ENCODE measurements around the gene KIRREL2.

KIRREL2 gene

DNA sequence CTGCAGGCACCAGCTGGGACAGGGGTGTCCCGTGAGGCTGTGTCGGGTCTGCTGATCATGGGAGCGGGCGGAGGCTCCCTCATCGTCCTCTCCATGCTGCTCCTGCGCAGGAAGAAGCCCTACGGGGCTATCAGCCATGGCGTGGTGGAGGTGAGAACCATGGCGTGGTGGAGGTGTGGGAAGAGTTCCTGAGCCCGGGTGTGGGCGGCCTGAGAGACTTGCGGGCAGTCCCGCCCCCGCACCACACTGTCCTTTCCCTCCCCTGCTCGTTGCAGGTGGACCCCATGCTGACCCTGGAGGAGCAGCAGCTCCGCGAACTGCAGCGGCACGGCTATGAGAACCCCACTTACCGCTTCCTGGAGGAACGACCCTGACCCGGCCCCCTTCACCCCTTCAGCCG is 22.4 kb downstream of the KIRREL2 start:
- ChIA-PET CTCF (interaction anchor here (0.7 to 6.3 kb wide), 5 partner anchors 9 to 187 kb away, joined by 3 to 45 read pairs (median 5); no protein-coding TSS in a partner anchor), POLR2A (interaction anchor here (1.8 kb wide), 1 partner anchor 9 kb away, joined by 7 read pairs; no protein-coding TSS in a partner anchor)
- DNase-seq (ENCODE audit: extremely low spot score), result no peak
- TF ChIP-seq CTCF (IDR thresholded peaks at IDR 0.05; ENCODE audit: control extremely low read depth, extremely low read depth, low read depth, missing control alignments), result no peak

DNA sequence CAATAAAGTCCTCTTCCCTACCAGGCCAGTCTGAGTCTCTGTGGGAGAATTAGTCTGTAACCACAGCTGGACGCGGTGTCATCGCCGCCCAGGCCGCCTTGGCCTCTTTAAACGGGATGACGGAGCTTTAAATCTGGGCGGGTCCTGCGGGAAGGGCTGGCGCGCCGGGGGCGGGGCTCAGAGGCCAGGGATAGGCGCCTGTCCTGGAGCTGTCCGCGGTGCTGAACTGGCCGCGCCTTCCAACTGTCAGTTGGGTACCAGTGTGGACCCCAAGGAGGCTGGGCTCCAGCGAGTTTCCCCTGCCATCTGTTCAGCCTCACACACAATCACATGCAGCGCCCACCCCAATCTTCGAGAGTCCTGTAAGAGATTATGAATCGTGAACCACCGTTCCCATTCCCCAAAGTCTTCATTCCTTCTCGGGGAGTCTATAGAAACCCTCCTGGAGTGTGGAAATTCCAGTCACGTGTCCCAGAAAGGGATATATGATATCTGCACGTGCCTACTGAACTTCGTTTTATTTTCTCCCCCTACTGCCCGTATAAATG is 23.1 kb downstream of the KIRREL2 start:
- CTCF ChIA-PET, result interaction anchor here (0.7 to 6.5 kb wide), 10 partner anchors 10 to 188 kb away, joined by 3 to 82 read pairs (median 5); partner anchors contain the start of gene APLP1
- peak; percentile 85 for DNase-seq (ENCODE audit: extremely low spot score)
- no peak for TF ChIP-seq CTCF (IDR thresholded peaks at IDR 0.05; ENCODE audit: control extremely low read depth, extremely low read depth, low read depth, missing control alignments)
- POLR2A ChIA-PET, result interaction anchor here (0.5 to 1.8 kb wide), 2 partner anchors 10 to 15 kb away, joined by 3 to 7 read pairs; no protein-coding TSS in a partner anchor

- peak; percentile 57 for TF ChIP-seq CTCF (IDR thresholded peaks at IDR 0.05; ENCODE audit: control extremely low read depth, extremely low read depth, low read depth, missing control alignments)
- peak; percentile 66 for DNase-seq (ENCODE audit: extremely low spot score)
- ChIA-PET CTCF (interaction anchor here (0.7 to 6.5 kb wide), 16 partner anchors 10 to 186 kb away, joined by 3 to 82 read pairs (median 5); partner anchors contain the start of genes KIRREL2 and TYROBP), POLR2A (interaction anchor here (0.5 to 1.9 kb wide), 3 partner anchors 15 to 106 kb away, joined by 3 to 5 read pairs (median 4); no protein-coding TSS in a partner anchor)
These were observed 25.6 kb downstream of the KIRREL2 start for GRCh38 chr19:35882114-35882832.

DNA sequence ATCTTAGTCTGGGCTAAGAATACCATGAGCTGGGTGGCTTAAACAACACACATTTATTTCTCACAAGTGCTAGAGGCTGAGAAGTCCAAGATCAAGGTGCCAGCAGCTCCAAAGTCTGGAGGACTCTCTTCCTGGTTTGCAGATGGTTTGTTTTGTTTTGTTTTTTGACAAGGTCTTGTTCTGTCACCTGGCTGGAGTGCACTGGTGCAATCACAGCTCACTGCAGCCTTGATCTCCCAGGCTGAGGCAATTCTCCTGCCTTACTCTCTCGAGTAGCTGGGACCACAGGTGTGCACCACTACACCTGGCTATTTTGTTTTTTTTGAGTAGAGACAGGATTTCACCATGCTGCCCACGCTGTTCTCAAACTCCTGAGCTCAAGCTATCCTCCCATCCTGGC is 27.2 kb downstream of the KIRREL2 start:
- TF ChIP-seq CTCF (IDR thresholded peaks at IDR 0.05; ENCODE audit: control extremely low read depth, extremely low read depth, low read depth, missing control alignments), result no peak
- ChIA-PET POLR2A (interaction anchor here (0.7 to 1.3 kb wide), 4 partner anchors 16 to 226 kb away, joined by 3 to 4 read pairs (median 4); partner anchors contain the start of genes APLP1 and NFKBID), CTCF (interaction anchor here (0.9 to 6.5 kb wide), 5 partner anchors 8 to 47 kb away, joined by 3 to 82 read pairs (median 3); partner anchors contain the start of gene APLP1)
- no peak for DNase-seq (ENCODE audit: extremely low spot score)

DNA sequence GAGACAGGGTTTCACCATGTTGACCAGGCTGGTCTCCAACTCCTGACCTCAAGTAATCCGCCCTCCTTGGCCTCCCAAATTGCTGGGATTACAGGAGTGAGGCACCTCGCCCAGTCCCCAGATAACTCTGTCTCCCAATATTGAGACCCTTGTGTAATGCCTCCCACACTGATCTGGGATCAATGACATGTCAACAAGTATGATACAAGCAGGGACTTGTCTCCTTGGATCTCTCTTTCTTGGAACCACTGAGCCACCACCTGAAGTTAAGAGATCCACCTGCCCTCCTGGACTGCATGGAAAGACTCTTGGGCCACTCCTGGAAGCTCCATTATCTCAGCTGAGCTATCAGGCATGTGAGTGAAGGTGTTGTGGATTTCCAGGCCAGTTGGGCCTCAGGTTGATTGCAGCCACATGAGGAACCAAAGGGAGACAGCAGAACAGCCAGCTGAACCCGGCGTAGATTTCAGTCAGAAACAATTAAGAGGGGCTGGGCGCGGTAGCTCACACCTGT is 28.6 kb downstream of the KIRREL2 start:
- DNase-seq (ENCODE audit: extremely low spot score), result no peak
- CTCF ChIA-PET, result interaction anchor here (1.3 to 6.5 kb wide), 2 partner anchors 9 to 46 kb away, joined by 3 to 82 read pairs; no protein-coding TSS in a partner anchor
- no peak for TF ChIP-seq CTCF (IDR thresholded peaks at IDR 0.05; ENCODE audit: control extremely low read depth, extremely low read depth, low read depth, missing control alignments)
- POLR2A ChIA-PET, result interaction anchor here (0.6 to 1.7 kb wide), 2 partner anchors 46 to 209 kb away, joined by 4 to 5 read pairs; no protein-coding TSS in a partner anchor

- ChIA-PET CTCF (interaction anchor here (1.3 to 6.5 kb wide), 2 partner anchors 9 to 45 kb away, joined by 3 to 82 read pairs; no protein-coding TSS in a partner anchor), POLR2A (interaction anchor here (0.6 to 1.7 kb wide), 2 partner anchors 45 to 231 kb away, joined by 5 to 6 read pairs; no protein-coding TSS in a partner anchor)
- DNase-seq (ENCODE audit: extremely low spot score), result no peak
- TF ChIP-seq CTCF (IDR thresholded peaks at IDR 0.05; ENCODE audit: control extremely low read depth, extremely low read depth, low read depth, missing control alignments), result no peak
These were observed 29.2 kb downstream of the KIRREL2 start for GRCh38 chr19:35885904-35886303.
